Astrocyte of the spinal cord (primary cell): ENCODE results near the gene RBMS1.

ENCODE experiments used
- DNase-seq: peaks from one replicate; pipeline ENCODE4 v3.0.0; 2011; ENCODE audit warnings: low read depth, low spot score
- H3K4me3 ChIP-seq: 2 replicates; pipeline ENCODE4 v1.5.1; 2011; ENCODE audit warnings: low read depth, mild to moderate bottlenecking, low read length, moderate library complexity
- in situ Hi-C: cut with HindIII; loops from 2 replicates; pipeline ENCODE4 v1.10.0; 2017; ENCODE audit warnings: low sequenced_read_pairs
- TF ChIP-seq, protein P1 (sequence below): IDR thresholded peaks from 2 replicates; pipeline ENCODE4 v1.5.1; 2012; ENCODE audit warnings: low read depth, mild to moderate bottlenecking, low read length, inconsistent platforms

RBMS1 gene

DNA sequence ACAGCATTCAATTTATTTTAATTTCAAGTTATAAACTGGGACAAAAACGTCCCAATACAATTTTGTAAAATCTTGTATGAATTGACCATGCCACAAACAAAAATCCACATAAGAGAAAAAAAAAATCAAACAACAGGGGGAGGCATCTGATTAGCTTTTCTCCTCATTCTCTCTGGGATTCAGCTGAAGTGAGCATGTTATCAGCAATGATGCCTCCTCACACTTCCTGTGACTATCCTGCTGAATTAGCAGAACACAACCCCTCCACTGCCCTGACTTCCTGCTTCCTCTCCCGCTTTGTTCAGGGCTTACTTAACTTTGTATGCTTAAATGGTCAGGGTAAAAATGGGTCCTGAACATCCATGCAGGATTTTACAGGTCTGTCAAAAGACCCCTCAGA lies 161.3 kb downstream of the RBMS1 start:
- H3K4me3 ChIP-seq, result no peak overlapping the region
- DNase-seq, result peak; percentile 35
- TF ChIP-seq, protein P1, sequence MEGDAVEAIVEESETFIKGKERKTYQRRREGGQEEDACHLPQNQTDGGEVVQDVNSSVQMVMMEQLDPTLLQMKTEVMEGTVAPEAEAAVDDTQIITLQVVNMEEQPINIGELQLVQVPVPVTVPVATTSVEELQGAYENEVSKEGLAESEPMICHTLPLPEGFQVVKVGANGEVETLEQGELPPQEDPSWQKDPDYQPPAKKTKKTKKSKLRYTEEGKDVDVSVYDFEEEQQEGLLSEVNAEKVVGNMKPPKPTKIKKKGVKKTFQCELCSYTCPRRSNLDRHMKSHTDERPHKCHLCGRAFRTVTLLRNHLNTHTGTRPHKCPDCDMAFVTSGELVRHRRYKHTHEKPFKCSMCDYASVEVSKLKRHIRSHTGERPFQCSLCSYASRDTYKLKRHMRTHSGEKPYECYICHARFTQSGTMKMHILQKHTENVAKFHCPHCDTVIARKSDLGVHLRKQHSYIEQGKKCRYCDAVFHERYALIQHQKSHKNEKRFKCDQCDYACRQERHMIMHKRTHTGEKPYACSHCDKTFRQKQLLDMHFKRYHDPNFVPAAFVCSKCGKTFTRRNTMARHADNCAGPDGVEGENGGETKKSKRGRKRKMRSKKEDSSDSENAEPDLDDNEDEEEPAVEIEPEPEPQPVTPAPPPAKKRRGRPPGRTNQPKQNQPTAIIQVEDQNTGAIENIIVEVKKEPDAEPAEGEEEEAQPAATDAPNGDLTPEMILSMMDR, result no peak
- in situ Hi-C loops, result no loop called here

DNA sequence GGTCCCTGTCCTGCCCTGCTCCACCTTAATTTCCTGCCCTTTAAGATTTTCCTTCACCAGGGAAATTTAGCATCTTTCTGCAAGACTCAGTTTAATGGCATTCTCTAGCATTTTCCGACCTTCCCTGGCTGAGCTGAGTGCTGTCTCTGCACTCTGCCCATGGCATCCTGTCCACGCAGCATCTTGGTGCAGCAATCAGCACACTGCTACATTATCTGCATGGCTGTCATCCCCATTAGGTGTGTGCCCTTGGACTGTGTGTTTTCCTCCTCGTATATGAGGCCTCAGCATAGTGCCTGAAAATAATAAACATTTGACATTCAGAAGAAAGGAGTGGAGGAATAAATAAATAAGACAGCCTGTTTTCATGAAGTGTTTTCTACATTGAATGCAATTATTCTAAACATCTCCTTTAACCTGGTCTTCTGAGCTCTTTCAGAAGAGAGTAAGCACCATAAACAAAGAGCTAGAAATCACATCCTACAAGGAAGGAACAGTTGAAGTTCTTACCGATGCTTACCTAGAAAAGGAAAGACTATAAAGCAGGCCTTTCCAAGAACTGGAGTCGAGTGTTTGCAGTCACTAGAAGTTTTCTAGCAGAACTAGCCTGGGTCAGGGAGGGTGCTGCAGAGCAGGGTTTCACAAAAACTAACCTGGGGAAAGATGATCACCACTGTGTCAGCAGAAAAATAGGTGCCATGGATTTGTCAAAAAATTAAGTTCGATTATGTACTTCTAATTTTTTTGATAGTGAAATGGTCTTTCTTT lies 162.2 kb downstream of the RBMS1 start:
- TF ChIP-seq, protein P1, result no peak
- in situ Hi-C loops, result no loop called here
- no peak overlapping the region for H3K4me3 ChIP-seq
- no peak for DNase-seq

DNA sequence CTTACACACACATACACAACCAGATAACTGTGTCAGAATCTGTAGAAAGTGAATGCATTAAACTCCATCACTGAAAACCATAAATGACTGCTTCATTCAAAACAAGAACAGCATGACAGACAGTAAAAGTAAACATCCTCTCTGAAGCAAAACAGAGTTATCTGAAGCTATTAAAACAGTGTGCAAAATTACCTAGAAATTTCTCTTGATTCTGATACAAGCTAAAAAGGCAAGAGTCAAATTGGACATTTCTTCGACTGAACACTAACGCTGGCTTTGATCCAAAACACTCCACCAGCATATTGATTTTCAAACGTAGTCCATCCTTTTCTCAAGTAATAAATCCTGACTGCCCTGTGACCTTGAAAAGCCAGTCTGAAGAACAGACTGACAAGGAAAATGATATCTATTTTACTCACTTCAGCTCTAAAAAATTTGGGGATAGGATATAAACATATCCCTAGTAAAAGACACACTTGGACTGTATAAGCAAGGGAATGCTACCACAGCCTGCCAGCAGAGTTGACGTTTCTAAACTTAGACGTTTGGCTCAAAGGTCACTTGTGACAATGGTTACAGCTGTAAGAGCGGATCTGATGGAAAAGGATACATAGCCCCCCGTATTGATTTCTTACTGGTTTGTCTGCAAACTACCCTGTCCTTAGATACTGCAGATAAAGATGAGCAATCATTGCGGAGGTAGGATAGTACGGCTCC lies 164.6 kb downstream of the RBMS1 start:
- H3K4me3 ChIP-seq, result no peak overlapping the region
- TF ChIP-seq, protein P1, result no peak
- in situ Hi-C loops, result no loop called here
- no peak for DNase-seq

DNA sequence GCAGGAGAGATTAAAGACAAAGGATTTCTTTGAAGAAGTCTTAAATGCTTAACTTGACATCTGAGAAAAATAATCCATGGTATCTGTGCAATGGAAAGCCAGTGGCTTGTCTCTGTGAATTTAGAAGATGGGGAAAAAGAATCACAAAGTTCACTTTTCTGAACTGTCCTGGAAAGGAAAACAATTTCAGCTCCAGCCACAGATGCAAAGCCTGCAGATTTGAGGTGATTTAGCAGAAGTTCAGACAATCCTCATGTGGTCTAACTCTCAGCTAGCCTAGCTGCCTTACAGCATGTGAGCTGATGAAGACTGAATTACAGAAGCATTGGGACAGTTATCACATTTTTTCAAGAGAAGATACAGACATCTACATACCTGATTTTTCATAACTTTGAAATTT lies 166.8 kb downstream of the RBMS1 start:
- TF ChIP-seq, protein P1, result no peak
- in situ Hi-C loops, result no loop called here
- DNase-seq, result no peak
- H3K4me3 ChIP-seq, result no peak overlapping the region

DNA sequence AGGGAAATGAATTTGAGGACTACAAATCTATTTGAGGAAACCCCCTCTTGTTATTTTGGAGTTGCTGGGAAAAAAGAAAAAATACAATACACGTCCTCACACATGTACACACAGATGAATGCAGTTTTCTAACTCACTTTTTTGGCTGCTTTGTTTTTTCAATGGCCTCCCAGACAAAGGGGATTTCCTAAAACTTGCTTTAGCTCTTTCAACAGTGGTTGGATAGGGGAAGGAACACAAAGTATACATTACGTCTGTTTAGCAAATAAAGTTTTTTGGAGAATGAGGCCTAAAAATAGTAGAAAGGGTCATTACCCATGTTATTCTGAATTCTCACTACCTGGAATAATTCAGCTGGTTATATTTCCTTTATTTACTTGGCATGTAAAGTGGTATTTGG lies 168.2 kb downstream of the RBMS1 start:
- no peak for DNase-seq
- TF ChIP-seq, protein P1, result no peak
- in situ Hi-C loops, result no loop called here
- no peak overlapping the region for H3K4me3 ChIP-seq

DNA sequence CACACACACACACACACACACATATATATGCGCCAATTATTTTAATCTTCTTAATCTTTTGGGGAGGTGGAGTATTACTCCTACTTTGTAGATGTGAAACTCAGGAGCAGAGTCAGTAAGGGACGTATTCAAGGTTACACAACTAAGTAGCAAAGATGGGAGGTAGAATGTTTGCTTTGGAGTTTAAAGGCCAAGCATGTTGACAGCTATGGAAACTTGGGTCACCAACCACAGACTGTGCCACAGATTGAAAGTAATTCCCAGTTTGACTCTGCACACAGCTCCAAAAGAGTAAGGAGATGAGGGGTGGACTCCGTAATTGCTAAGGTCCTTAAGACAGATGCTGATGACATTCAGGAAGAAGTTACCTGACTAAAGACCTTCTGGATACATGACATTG lies 168.7 kb downstream of the RBMS1 start:
- H3K4me3 ChIP-seq, result no peak overlapping the region
- TF ChIP-seq, protein P1, result no peak
- DNase-seq, result no peak
- in situ Hi-C loops, result no loop called here
